Natural killer cell (primary cell): ENCODE data around the gene NUP98. TPM values are rescaled to one million over a fixed set of nuclear protein-coding genes. Genes with fewer than 3 reads are reported as not detected.

Experiments used
- ATAC-seq, 3 donors: fragments of 150-1000 bp in 2 of 3; fragments of 200-7000 bp in 1 of 3; cut with Tn5 transposase; 1 replicate in 1 of 3; 2 replicates in 2 of 3; pipeline ENCODE4 v1.10.0; 2021; ENCODE audit warnings: mild to moderate bottlenecking in 2 of 3, moderate library complexity in 2 of 3
- DNase-seq, 2 donors: peaks; one replicate each; pipeline versions ENCODE4 v3.0.0 to v3.0.0-alpha.2; 2013 to 2021; ENCODE audit warnings: mixed read lengths in 1 of 2
- H3K27ac ChIP-seq: one replicate; pipeline ENCODE4 v1.5.1; 2013; ENCODE audit warnings: mild to moderate bottlenecking, low read length
- H3K27me3 ChIP-seq: one replicate; pipeline ENCODE4 v1.6.1; 2013; ENCODE audit warnings: low read length; ENCODE audit not compliant: control insufficient read depth, insufficient read depth
- H3K36me3 ChIP-seq: one replicate; pipeline ENCODE4 v1.6.1; 2013; ENCODE audit warnings: low read length; ENCODE audit not compliant: control insufficient read depth, insufficient read depth
- H3K4me1 ChIP-seq: one replicate; pipeline ENCODE4 v1.6.1; 2013; ENCODE audit warnings: low read length; ENCODE audit not compliant: control insufficient read depth, insufficient read depth
- H3K4me3 ChIP-seq: one replicate; pipeline ENCODE4 v1.5.1; 2013; ENCODE audit warnings: low read length
- H3K9me3 ChIP-seq: one replicate; pipeline ENCODE4 v1.6.1; 2013; ENCODE audit warnings: low read length; ENCODE audit not compliant: control insufficient read depth, insufficient read depth
- H3K27ac Mint-ChIP-seq, 2 donors: one replicate each; pipeline ENCODE4 v1.8.0; 2022; ENCODE audit warnings: mild to moderate bottlenecking in 2 of 2, mixed read lengths in 2 of 2, moderate library complexity in 1 of 2
- H3K27me3 Mint-ChIP-seq, 2 donors: one replicate each; pipeline ENCODE4 v1.8.0; 2022; ENCODE audit warnings: low read depth in 2 of 2, mixed read lengths in 2 of 2
- H3K36me3 Mint-ChIP-seq: one replicate; pipeline ENCODE4 v1.8.0; 2022; ENCODE audit warnings: mixed read lengths
- H3K4me1 Mint-ChIP-seq, 2 donors: one replicate each; pipeline ENCODE4 v1.8.0; 2022; ENCODE audit warnings: mixed read lengths in 2 of 2
- H3K4me3 Mint-ChIP-seq: one replicate; pipeline ENCODE4 v1.8.0; 2022; ENCODE audit warnings: mild to moderate bottlenecking, moderate library complexity, mixed read lengths
- H3K9me3 Mint-ChIP-seq, 2 donors: one replicate each; pipeline ENCODE4 v1.8.0; 2022; ENCODE audit warnings: mixed read lengths in 2 of 2
- WGBS: methylation state at CpG from one replicate; pipeline ENCODE4 v1.1.7; 2013; ENCODE audit warnings: missing lambda C conversion rate; ENCODE audit not compliant: insufficient coverage; 5-methylcytosine and 5-hydroxymethylcytosine counted together
- intact Hi-C: fragments of 100-400 bp; cut with micrococcal nuclease; formaldehyde crosslinking; loops from one replicate; pipeline ENCODE4 v1.14.2; 2022
- total RNA-seq, 4 donors: library from RNA; stranded (reverse); fragments of 120-200 nt in 1 of 4; gene quantifications; one replicate each; pipeline versions ENCODE4 v1.2.3 to v1.2.4, GENCODE V29; 2013 to 2022
- TF ChIP-seq, protein P1 (sequence below): fragments of 200-600 bp; IDR thresholded peaks from one replicate; pipeline ENCODE4 v1.8.0; 2022; ENCODE audit warnings: antibody characterized with exemption

Gene NUP98
- total RNA-seq = 100 to 1,000 TPM in 1 of 3 donors, 10 to 100 TPM in 2; 88.5 to 103 (median 92.8) TPM
- total RNA-seq (2013) = 97.0 TPM

DNA sequence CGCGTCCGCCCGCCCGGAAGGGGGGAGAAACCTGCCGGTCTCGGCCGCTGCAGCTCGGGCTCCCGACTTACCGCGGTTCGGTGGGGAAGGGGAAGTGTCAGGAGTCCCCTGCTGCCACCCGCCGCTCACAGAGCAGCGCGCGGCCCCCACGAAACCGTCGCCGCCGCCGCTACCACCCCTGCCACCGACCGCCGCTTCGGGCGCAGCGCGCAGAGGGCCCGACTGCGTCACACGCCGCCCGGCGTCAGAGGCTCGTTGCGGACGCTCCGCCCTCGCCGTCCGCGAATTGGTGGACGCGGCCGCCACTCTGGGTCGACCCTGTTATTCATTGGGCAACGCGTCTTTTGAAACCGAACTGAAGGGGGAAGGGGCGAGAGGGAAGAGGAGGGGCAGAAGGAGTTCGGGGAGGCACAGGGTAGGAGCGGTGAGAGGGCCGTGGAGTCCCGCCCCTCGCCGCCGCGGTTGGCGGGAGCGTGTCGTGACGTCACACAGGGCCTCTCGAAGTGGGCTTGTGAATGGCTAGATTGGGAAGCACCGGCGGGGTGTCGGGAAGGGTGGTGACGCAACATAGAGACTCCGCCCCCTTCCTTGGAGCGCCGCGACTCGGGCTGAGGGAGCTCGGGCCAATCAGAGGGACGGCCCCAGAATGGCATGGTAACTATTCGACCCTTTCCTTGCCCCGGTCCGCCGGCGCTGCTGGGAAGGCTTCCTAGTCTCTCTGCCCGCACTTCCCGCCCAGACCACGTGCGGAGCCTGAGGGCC, at the start of gene NUP98:
TSS of gene NUP98 (minus strand) at position 226 of the 762 bp plus-strand sequence. CDS start 15,437 bp downstream, outside the sequence.
- H3K4me3 Mint-ChIP-seq = peak within 1 kb of the TSS; percentile 96
- H3K27ac ChIP-seq = peak within 1 kb of the TSS; percentile 99
- H3K9me3 Mint-ChIP-seq = peaks cover 0 to 3% of the 10 kb centered on the region in 2 donors
- H3K36me3 Mint-ChIP-seq = no peaks in the 10 kb centered on the region
- no peaks in the 10 kb centered on the region for H3K9me3 ChIP-seq
- no peaks in the 10 kb centered on the region for H3K27me3 Mint-ChIP-seq
- intact Hi-C loops = loop anchor here (1.0 kb wide), 2 partner anchors 11 to 44 kb away; partner anchors contain the start of gene PGAP2
- H3K36me3 ChIP-seq = peaks cover 13% of the 10 kb centered on the region
- ATAC-seq (peak; percentile 89 to 98 (median 91)), DNase-seq (peak; percentile 100)
- H3K4me1 ChIP-seq = peaks cover 22% of the 10 kb centered on the region
- H3K27ac Mint-ChIP-seq = peak within 1 kb of the TSS; percentile 97 to 99
- no peaks in the 10 kb centered on the region for H3K27me3 ChIP-seq
- TF ChIP-seq, protein P1, sequence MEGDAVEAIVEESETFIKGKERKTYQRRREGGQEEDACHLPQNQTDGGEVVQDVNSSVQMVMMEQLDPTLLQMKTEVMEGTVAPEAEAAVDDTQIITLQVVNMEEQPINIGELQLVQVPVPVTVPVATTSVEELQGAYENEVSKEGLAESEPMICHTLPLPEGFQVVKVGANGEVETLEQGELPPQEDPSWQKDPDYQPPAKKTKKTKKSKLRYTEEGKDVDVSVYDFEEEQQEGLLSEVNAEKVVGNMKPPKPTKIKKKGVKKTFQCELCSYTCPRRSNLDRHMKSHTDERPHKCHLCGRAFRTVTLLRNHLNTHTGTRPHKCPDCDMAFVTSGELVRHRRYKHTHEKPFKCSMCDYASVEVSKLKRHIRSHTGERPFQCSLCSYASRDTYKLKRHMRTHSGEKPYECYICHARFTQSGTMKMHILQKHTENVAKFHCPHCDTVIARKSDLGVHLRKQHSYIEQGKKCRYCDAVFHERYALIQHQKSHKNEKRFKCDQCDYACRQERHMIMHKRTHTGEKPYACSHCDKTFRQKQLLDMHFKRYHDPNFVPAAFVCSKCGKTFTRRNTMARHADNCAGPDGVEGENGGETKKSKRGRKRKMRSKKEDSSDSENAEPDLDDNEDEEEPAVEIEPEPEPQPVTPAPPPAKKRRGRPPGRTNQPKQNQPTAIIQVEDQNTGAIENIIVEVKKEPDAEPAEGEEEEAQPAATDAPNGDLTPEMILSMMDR = no peak
- peaks cover 34 to 37% of the 10 kb centered on the region in 2 donors for H3K4me1 Mint-ChIP-seq
- under 1% methylated on average over 86 of the region's 86 CpGs for WGBS
- H3K4me3 ChIP-seq = peak within 1 kb of the TSS; percentile 97

- Mint-ChIP-seq H3K4me1 (peaks cover 7 to 10% of the 10 kb centered on the region in 2 donors), H3K27ac (no peak overlapping the region), H3K36me3 (no peaks in the 10 kb centered on the region), H3K4me3 (no peak overlapping the region), H3K27me3 (no peaks in the 10 kb centered on the region), H3K9me3 (no peaks in the 10 kb centered on the region)
- H3K27ac ChIP-seq = no peak overlapping the region
- ATAC-seq (no peak), DNase-seq (no peak)
- H3K36me3 ChIP-seq = no peaks in the 10 kb centered on the region
- TF ChIP-seq, protein P1 = no peak
- H3K9me3 ChIP-seq = no peaks in the 10 kb centered on the region
- WGBS = 92% methylated on average over 2 of the region's 3 CpGs
- no peak overlapping the region for H3K4me3 ChIP-seq
- intact Hi-C loops = no loop called here
- H3K4me1 ChIP-seq = peaks cover 8% of the 10 kb centered on the region
- no peaks in the 10 kb centered on the region for H3K27me3 ChIP-seq
These were observed 48.3 kb upstream of the NUP98 start for GRCh38 chr11:3845670-3846069.

DNA sequence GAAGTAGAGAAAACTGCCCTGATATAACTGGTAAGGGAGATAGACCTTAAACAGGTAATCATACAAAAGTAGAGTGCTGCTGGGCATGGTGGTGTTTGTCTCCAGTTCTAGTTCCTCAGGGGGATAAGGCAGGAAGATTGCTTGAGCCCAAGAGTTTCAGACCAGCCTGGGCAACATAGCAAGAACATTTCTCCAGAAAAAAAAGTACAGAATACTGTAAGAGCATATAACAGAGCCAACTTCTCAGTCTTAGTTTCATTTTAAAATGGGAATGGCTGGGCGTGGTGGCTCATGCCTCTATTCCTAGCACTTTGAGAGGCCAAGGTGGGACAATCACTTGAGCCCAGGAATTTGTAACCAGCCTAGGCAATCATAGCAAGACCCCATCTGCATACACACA, 47.9 kb upstream of the NUP98 start:
- Histone ChIP-seq H3K27me3 (no peaks in the 10 kb centered on the region), H3K4me3 (no peak overlapping the region), H3K4me1 (peaks cover 9% of the 10 kb centered on the region), H3K9me3 (no peaks in the 10 kb centered on the region), H3K36me3 (no peaks in the 10 kb centered on the region), H3K27ac (no peak overlapping the region)
- Mint-ChIP-seq H3K9me3 (no peaks in the 10 kb centered on the region), H3K36me3 (no peaks in the 10 kb centered on the region), H3K4me1 (peaks cover 7 to 10% of the 10 kb centered on the region in 2 donors), H3K4me3 (no peak overlapping the region), H3K27ac (no peak overlapping the region), H3K27me3 (no peaks in the 10 kb centered on the region)
- 95% methylated on average over 1 of the region's 1 CpG for WGBS
- no peak for DNase-seq
- intact Hi-C loops = no loop called here
- TF ChIP-seq, protein P1 = no peak
- no peak for ATAC-seq
